HepG2 (cell line): ENCODE data around the gene ANAPC1. TPM values are rescaled to one million over a fixed set of nuclear protein-coding genes. Genes with fewer than 3 reads are reported as not detected.

Experiments used
- ASH2L ChIP-seq: fragments of 300-600, 200-600 bp; sonication (generic); IDR thresholded peaks from 2 replicates; pipeline ENCODE4 v1.7.0; 2017; ENCODE audit warnings: low read depth, mild to moderate bottlenecking, moderate library complexity, mixed read lengths, low read length; ENCODE audit not compliant: insufficient read length
- CCDC6 ChIP-seq: sonication (generic); formaldehyde crosslinking; IDR thresholded peaks from 2 replicates; pipeline ENCODE4 v1.8.1; 2022; ENCODE audit warnings: mild to moderate bottlenecking, missing genetic modification reagents, moderate library complexity
- DZIP1 ChIP-seq: sonication (generic); formaldehyde crosslinking; IDR thresholded peaks from 2 replicates; pipeline ENCODE4 v1.5.0; 2020; ENCODE audit warnings: mild to moderate bottlenecking, missing genetic modification reagents
- ETS1 ChIP-seq: sonication (generic); formaldehyde crosslinking; IDR thresholded peaks from 2 replicates; pipeline ENCODE4 v1.4.0; 2020; ENCODE audit warnings: missing genetic modification reagents
- IRF2 ChIP-seq: IDR thresholded peaks from 2 replicates; pipeline ENCODE4 v1.6.1; 2018; ENCODE audit warnings: missing genetic modification reagents, missing compliant biosample characterization
- MAF1 ChIP-seq: sonication (generic); formaldehyde crosslinking; IDR thresholded peaks from 2 replicates; pipeline ENCODE4 v1.5.0; 2020; ENCODE audit warnings: missing genetic modification reagents, borderline replicate concordance
- ZNF326 ChIP-seq: sonication (generic); formaldehyde crosslinking; IDR thresholded peaks from 2 replicates; pipeline ENCODE4 v1.4.0; 2020; ENCODE audit warnings: missing genetic modification reagents, borderline replicate concordance
- ZSCAN5A ChIP-seq: sonication (generic); formaldehyde crosslinking; IDR thresholded peaks from 2 replicates; pipeline ENCODE4 v1.8.0; 2022; ENCODE audit warnings: mild to moderate bottlenecking, missing genetic modification reagents, borderline replicate concordance
- polyA plus RNA-seq, 8 experiments: library from polyadenylated mRNA; depleted of rRNA in 3 of 8; stranded (reverse) in 7 of 8; unstranded in 1 of 8; fragments of >200 nt; fragmentation: Illumina TruSeq in 4 of 8; extraction: Trizol in 4 of 8; gene quantifications; 2 replicates each; pipeline versions ENCODE4 v1.2.1 to v1.2.3, GENCODE V29; 2011 to 2016; ENCODE audit warnings: low read depth in 4 of 8, missing spikeins in 1 of 8, mixed read lengths in 1 of 8; ENCODE audit not compliant: insufficient read depth in 1 of 8
- total RNA-seq, 5 experiments: library from RNA; depleted of rRNA; stranded (reverse); fragments of >200 nt; fragmentation: Illumina TruSeq; extraction: Trizol; gene quantifications; 2 replicates each; pipeline ENCODE4 v1.2.3, GENCODE V29; 2016; ENCODE audit warnings: low read depth in 1 of 5

The ANAPC1 gene
- total and polyA plus RNA-seq, 2 of the 13 experiments (the other 11 are each of a cell fraction or from before 2014, with no cell fraction given) = 50.0 to 89.7 TPM

GRCh38 chr2:111908578-111908977 lies 24.6 kb upstream of the ANAPC1 start (continued):
- TF ChIP-seq DZIP1 (CRISPR knock-in tag) = no peak
- TF ChIP-seq ASH2L = no peak
- TF ChIP-seq CCDC6 (CRISPR knock-in tag) = no peak
- no peak for TF ChIP-seq ZSCAN5A (CRISPR knock-in tag)
- no peak for TF ChIP-seq ZNF326 (CRISPR knock-in tag)
- no peak for TF ChIP-seq MAF1 (CRISPR knock-in tag)
- peak; percentile 21; the same call in 1 of the 2 replicates for TF ChIP-seq IRF2 (CRISPR knock-in tag)
- TF ChIP-seq ETS1 (CRISPR knock-in tag) = no peak
